WTC11 (cell line): ENCODE results near the gene CENATAC. TPM values are rescaled to one million over a fixed set of nuclear protein-coding genes. Genes with fewer than 3 reads are reported as not detected.

ENCODE experiments used
- ATAC-seq: fragments of 200-7000 bp; cut with Tn5 transposase; 2 replicates; pipeline ENCODE4 v1.10.0; 2021; ENCODE audit warnings: mild to moderate bottlenecking, moderate library complexity
- CTCF ChIA-PET: fragments of 300-600 bp; sonication (Branson Sonifier 250); formaldehyde crosslinking; loops from one replicate; lab custom pipeline; 2021; ENCODE audit warnings: antibody characterized with exemption; lab: Charles Lee
- POLR2A ChIA-PET: fragments of 350-600 bp; sonication (Branson Sonifier 250); formaldehyde crosslinking; loops from one replicate; lab custom pipeline; 2021; ENCODE audit warnings: antibody characterized with exemption; lab: Charles Lee
- DNase-seq: peaks from one replicate; pipeline ENCODE4 v3.0.0; 2021; ENCODE audit warnings: low spot score
- H3K27ac Mint-ChIP-seq: 2 replicates; pipeline ENCODE4 v1.8.0; 2021; ENCODE audit warnings: mixed read lengths
- H3K27me3 Mint-ChIP-seq: 2 replicates; pipeline ENCODE4 v1.8.0; 2021; ENCODE audit warnings: low read depth, mild to moderate bottlenecking, moderate library complexity, mixed read lengths
- H3K36me3 Mint-ChIP-seq: 2 replicates; pipeline ENCODE4 v1.8.0; 2021; ENCODE audit warnings: mixed read lengths
- H3K4me1 Mint-ChIP-seq: 2 replicates; pipeline ENCODE4 v1.8.0; 2022; ENCODE audit warnings: mixed read lengths
- H3K4me3 Mint-ChIP-seq: 2 replicates; pipeline ENCODE4 v1.8.0; 2021; ENCODE audit warnings: mild to moderate bottlenecking, moderate library complexity, mixed read lengths
- H3K9me3 Mint-ChIP-seq: 2 replicates; pipeline ENCODE4 v1.8.0; 2021; ENCODE audit warnings: mixed read lengths
- CREM ChIP-seq: sonication (generic); formaldehyde crosslinking; IDR thresholded peaks from 2 replicates; pipeline ENCODE4 v1.8.1; 2022; ENCODE audit warnings: mild to moderate bottlenecking, missing genetic modification reagents, moderate library complexity
- EMX1 ChIP-seq: fragments of 250-450 bp; sonication (Bioruptor Pico); IDR thresholded peaks from 2 replicates; pipeline ENCODE4 v1.8.0; 2021; ENCODE audit warnings: mild to moderate bottlenecking
- IRF2 ChIP-seq: sonication (generic); formaldehyde crosslinking; IDR thresholded peaks from 2 replicates; pipeline ENCODE4 v1.8.0; 2022; ENCODE audit warnings: low read depth, missing genetic modification reagents, borderline replicate concordance
- JUN ChIP-seq: sonication (generic); formaldehyde crosslinking; IDR thresholded peaks from 2 replicates; pipeline ENCODE4 v1.8.0; 2023; ENCODE audit warnings: mild to moderate bottlenecking, missing genetic modification reagents
- KAT7 ChIP-seq: sonication (generic); formaldehyde crosslinking; IDR thresholded peaks from 2 replicates; pipeline ENCODE4 v1.8.1; 2023; ENCODE audit warnings: missing genetic modification reagents, mild to moderate bottlenecking, borderline replicate concordance
- PREB ChIP-seq: sonication (generic); formaldehyde crosslinking; IDR thresholded peaks from 2 replicates; pipeline ENCODE4 v1.8.1; 2022; ENCODE audit warnings: mild to moderate bottlenecking, missing genetic modification reagents, moderate library complexity, borderline replicate concordance
- PRRX2 ChIP-seq: fragments of 250-450 bp; sonication (Bioruptor Pico); IDR thresholded peaks from 2 replicates; pipeline ENCODE4 v1.8.0; 2021; ENCODE audit warnings: mild to moderate bottlenecking
- ZNF232 ChIP-seq: sonication (generic); formaldehyde crosslinking; IDR thresholded peaks from 2 replicates; pipeline ENCODE4 v1.8.0; 2022; ENCODE audit warnings: mild to moderate bottlenecking, missing genetic modification reagents
- ZNF263 ChIP-seq: sonication (generic); formaldehyde crosslinking; IDR thresholded peaks from 2 replicates; pipeline ENCODE4 v1.8.1; 2022; ENCODE audit warnings: low read depth, mild to moderate bottlenecking, moderate library complexity, missing genetic modification reagents
- ZNF317 ChIP-seq: sonication (generic); formaldehyde crosslinking; IDR thresholded peaks from 2 replicates; pipeline ENCODE4 v1.8.1; 2023; ENCODE audit warnings: low read depth, mild to moderate bottlenecking, moderate library complexity, missing genetic modification reagents, borderline replicate concordance
- ZNF416 ChIP-seq: fragments of 250-450 bp; sonication (Bioruptor Pico); IDR thresholded peaks from 2 replicates; pipeline ENCODE4 v1.9.0; 2021; ENCODE audit warnings: mild to moderate bottlenecking, inconsistent platforms
- ZNF423 ChIP-seq: fragments of 250-450 bp; sonication (Bioruptor Pico); IDR thresholded peaks from 2 replicates; pipeline ENCODE4 v2.1.2; 2022; ENCODE audit warnings: mild to moderate bottlenecking, moderate library complexity
- ZSCAN18 ChIP-seq: fragments of 250-450 bp; sonication (Bioruptor Pico); IDR thresholded peaks from 2 replicates; pipeline ENCODE4 v2.1.2; 2022; ENCODE audit warnings: mild to moderate bottlenecking, moderate library complexity
- total RNA-seq: library from RNA; stranded (reverse); gene quantifications from 3 replicates; pipeline ENCODE4 v1.2.3, GENCODE V29; 2021
- TF ChIP-seq, protein P1 (sequence below): sonication (generic); formaldehyde crosslinking; IDR thresholded peaks from 2 replicates; pipeline ENCODE4 v1.8.1; 2022; ENCODE audit warnings: mild to moderate bottlenecking, moderate library complexity, missing genetic modification reagents
- TF ChIP-seq, protein P2 (sequence below): sonication (generic); formaldehyde crosslinking; IDR thresholded peaks from 2 replicates; pipeline ENCODE4 v1.8.0; 2023; ENCODE audit warnings: missing genetic modification reagents, mild to moderate bottlenecking, borderline replicate concordance
- TF ChIP-seq, protein P3 (sequence below): sonication (generic); formaldehyde crosslinking; IDR thresholded peaks from 2 replicates; pipeline ENCODE4 v1.8.0; 2022; ENCODE audit warnings: mild to moderate bottlenecking, missing genetic modification reagents
- TF ChIP-seq, protein P4 (sequence below): fragments of 250-450 bp; sonication (Bioruptor Pico); IDR thresholded peaks from 2 replicates; pipeline ENCODE4 v1.9.0; 2021; ENCODE audit warnings: mild to moderate bottlenecking
- TF ChIP-seq, protein P5 (sequence below): sonication (generic); formaldehyde crosslinking; IDR thresholded peaks from 2 replicates; pipeline ENCODE4 v1.8.0; 2022; ENCODE audit warnings: mild to moderate bottlenecking, missing genetic modification reagents
- TF ChIP-seq, protein P6 (sequence below): sonication (generic); formaldehyde crosslinking; IDR thresholded peaks from 2 replicates; pipeline ENCODE4 v1.8.1; 2023; ENCODE audit warnings: mild to moderate bottlenecking, moderate library complexity, missing genetic modification reagents

The CENATAC gene
- total RNA-seq, 1 experiment from 2014 or later = 41.7 TPM

DNA sequence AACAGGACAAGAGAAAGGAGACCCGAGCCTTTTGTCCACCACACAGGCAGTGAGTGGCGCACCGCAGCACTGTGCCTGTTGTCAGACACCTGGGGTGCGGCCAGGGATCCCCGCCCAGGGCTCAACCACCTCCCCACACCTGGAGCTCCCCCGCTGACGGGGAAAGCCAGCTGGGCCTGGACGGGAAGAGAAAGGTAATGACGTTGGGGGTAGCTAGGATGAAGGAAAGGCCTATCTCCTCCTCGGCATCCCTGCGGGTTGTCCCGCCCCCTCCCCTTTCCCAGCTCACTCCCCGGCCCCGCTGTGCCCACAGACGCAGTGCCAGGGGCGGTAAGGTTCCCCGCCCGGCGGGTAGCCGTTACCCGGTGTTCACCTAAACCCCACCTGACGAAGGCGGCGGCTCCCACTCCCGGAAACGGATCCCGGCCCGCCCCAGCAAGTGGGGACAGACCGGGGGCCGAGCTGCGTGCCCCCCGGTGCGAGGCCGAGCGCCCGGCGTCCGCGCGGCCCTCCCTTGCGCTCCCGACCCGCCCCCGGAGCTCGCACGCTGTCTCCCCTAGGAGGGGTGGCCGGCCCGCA lies 58.6 kb downstream of the CENATAC start:
- DNase-seq (peak; percentile 55), ATAC-seq (peak; percentile 0; the same call in 1 of the 2 replicates)
- POLR2A ChIA-PET = interaction anchor here (0.6 to 2.6 kb wide), 9 partner anchors 9 to 145 kb away, joined by 3 to 20 read pairs (median 5); partner anchors contain the start of genes CENATAC, DPAGT1, HMBS and NLRX1
- no peak for TF ChIP-seq PREB (CRISPR knock-in tag)
- TF ChIP-seq, protein P1, sequence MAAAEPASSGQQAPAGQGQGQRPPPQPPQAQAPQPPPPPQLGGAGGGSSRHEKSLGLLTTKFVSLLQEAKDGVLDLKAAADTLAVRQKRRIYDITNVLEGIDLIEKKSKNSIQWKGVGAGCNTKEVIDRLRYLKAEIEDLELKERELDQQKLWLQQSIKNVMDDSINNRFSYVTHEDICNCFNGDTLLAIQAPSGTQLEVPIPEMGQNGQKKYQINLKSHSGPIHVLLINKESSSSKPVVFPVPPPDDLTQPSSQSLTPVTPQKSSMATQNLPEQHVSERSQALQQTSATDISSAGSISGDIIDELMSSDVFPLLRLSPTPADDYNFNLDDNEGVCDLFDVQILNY (CRISPR knock-in tag) = 0 out of 2 replicates have a peak, but pooled peaks have one; percentile 48
- TF ChIP-seq PRRX2 (CRISPR knock-in tag) = no peak
- no peak for TF ChIP-seq ZNF317
- TF ChIP-seq IRF2 (CRISPR knock-in tag) = no peak
- no peak for TF ChIP-seq KAT7 (CRISPR knock-in tag)
- TF ChIP-seq ZNF263 (CRISPR knock-in tag) = no peak
- peak; percentile 29; the same call in 1 of the 2 replicates for TF ChIP-seq CREM (CRISPR knock-in tag)
- peak; percentile 37; the same call in 1 of the 2 replicates for TF ChIP-seq ZNF423
- TF ChIP-seq, protein P2, sequence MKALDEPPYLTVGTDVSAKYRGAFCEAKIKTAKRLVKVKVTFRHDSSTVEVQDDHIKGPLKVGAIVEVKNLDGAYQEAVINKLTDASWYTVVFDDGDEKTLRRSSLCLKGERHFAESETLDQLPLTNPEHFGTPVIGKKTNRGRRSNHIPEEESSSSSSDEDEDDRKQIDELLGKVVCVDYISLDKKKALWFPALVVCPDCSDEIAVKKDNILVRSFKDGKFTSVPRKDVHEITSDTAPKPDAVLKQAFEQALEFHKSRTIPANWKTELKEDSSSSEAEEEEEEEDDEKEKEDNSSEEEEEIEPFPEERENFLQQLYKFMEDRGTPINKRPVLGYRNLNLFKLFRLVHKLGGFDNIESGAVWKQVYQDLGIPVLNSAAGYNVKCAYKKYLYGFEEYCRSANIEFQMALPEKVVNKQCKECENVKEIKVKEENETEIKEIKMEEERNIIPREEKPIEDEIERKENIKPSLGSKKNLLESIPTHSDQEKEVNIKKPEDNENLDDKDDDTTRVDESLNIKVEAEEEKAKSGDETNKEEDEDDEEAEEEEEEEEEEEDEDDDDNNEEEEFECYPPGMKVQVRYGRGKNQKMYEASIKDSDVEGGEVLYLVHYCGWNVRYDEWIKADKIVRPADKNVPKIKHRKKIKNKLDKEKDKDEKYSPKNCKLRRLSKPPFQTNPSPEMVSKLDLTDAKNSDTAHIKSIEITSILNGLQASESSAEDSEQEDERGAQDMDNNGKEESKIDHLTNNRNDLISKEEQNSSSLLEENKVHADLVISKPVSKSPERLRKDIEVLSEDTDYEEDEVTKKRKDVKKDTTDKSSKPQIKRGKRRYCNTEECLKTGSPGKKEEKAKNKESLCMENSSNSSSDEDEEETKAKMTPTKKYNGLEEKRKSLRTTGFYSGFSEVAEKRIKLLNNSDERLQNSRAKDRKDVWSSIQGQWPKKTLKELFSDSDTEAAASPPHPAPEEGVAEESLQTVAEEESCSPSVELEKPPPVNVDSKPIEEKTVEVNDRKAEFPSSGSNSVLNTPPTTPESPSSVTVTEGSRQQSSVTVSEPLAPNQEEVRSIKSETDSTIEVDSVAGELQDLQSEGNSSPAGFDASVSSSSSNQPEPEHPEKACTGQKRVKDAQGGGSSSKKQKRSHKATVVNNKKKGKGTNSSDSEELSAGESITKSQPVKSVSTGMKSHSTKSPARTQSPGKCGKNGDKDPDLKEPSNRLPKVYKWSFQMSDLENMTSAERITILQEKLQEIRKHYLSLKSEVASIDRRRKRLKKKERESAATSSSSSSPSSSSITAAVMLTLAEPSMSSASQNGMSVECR (CRISPR knock-in tag) = peak; percentile 64; the same call in 1 of the 2 replicates
- no peak for TF ChIP-seq ZNF232
- no peak for TF ChIP-seq EMX1
- TF ChIP-seq, protein P3, sequence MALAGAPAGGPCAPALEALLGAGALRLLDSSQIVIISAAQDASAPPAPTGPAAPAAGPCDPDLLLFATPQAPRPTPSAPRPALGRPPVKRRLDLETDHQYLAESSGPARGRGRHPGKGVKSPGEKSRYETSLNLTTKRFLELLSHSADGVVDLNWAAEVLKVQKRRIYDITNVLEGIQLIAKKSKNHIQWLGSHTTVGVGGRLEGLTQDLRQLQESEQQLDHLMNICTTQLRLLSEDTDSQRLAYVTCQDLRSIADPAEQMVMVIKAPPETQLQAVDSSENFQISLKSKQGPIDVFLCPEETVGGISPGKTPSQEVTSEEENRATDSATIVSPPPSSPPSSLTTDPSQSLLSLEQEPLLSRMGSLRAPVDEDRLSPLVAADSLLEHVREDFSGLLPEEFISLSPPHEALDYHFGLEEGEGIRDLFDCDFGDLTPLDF (CRISPR knock-in tag) = 0 out of 2 replicates have a peak, but pooled peaks have one; percentile 15
- TF ChIP-seq JUN (CRISPR knock-in tag) = peak; percentile 41; the same call in 1 of the 2 replicates
- TF ChIP-seq, protein P4, sequence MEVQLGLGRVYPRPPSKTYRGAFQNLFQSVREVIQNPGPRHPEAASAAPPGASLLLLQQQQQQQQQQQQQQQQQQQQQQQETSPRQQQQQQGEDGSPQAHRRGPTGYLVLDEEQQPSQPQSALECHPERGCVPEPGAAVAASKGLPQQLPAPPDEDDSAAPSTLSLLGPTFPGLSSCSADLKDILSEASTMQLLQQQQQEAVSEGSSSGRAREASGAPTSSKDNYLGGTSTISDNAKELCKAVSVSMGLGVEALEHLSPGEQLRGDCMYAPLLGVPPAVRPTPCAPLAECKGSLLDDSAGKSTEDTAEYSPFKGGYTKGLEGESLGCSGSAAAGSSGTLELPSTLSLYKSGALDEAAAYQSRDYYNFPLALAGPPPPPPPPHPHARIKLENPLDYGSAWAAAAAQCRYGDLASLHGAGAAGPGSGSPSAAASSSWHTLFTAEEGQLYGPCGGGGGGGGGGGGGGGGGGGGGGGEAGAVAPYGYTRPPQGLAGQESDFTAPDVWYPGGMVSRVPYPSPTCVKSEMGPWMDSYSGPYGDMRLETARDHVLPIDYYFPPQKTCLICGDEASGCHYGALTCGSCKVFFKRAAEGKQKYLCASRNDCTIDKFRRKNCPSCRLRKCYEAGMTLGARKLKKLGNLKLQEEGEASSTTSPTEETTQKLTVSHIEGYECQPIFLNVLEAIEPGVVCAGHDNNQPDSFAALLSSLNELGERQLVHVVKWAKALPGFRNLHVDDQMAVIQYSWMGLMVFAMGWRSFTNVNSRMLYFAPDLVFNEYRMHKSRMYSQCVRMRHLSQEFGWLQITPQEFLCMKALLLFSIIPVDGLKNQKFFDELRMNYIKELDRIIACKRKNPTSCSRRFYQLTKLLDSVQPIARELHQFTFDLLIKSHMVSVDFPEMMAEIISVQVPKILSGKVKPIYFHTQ (CRISPR knock-in tag) = no peak
- TF ChIP-seq, protein P5, sequence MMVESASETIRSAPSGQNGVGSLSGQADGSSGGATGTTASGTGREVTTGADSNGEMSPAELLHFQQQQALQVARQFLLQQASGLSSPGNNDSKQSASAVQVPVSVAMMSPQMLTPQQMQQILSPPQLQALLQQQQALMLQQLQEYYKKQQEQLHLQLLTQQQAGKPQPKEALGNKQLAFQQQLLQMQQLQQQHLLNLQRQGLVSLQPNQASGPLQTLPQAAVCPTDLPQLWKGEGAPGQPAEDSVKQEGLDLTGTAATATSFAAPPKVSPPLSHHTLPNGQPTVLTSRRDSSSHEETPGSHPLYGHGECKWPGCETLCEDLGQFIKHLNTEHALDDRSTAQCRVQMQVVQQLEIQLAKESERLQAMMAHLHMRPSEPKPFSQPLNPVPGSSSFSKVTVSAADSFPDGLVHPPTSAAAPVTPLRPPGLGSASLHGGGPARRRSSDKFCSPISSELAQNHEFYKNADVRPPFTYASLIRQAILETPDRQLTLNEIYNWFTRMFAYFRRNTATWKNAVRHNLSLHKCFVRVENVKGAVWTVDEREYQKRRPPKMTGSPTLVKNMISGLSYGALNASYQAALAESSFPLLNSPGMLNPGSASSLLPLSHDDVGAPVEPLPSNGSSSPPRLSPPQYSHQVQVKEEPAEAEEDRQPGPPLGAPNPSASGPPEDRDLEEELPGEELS (CRISPR knock-in tag) = 0 out of 2 replicates have a peak, but pooled peaks have one; percentile 8
- TF ChIP-seq ZSCAN18 (CRISPR knock-in tag) = no peak
- TF ChIP-seq ZNF416 (CRISPR knock-in tag) = no peak
- TF ChIP-seq, protein P6, sequence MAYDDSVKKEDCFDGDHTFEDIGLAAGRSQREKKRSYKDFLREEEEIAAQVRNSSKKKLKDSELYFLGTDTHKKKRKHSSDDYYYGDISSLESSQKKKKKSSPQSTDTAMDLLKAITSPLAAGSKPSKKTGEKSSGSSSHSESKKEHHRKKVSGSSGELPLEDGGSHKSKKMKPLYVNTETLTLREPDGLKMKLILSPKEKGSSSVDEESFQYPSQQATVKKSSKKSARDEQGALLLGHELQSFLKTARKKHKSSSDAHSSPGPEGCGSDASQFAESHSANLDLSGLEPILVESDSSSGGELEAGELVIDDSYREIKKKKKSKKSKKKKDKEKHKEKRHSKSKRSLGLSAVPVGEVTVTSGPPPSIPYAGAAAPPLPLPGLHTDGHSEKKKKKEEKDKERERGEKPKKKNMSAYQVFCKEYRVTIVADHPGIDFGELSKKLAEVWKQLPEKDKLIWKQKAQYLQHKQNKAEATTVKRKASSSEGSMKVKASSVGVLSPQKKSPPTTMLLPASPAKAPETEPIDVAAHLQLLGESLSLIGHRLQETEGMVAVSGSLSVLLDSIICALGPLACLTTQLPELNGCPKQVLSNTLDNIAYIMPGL = peak; percentile 47; the same call in 1 of the 2 replicates
- Mint-ChIP-seq H3K4me1 (peaks cover 17% of the 10 kb centered on the region), H3K27me3 (no peaks in the 10 kb centered on the region), H3K4me3 (peak overlapping the region; percentile 89), H3K36me3 (peaks cover 45% of the 10 kb centered on the region), H3K27ac (peak overlapping the region; percentile 88), H3K9me3 (no peaks in the 10 kb centered on the region)
- CTCF ChIA-PET = interaction anchor here (0.6 to 3.0 kb wide), 9 partner anchors 9 to 315 kb away, joined by 3 to 14 read pairs (median 4); partner anchors contain the start of genes CBL, CENATAC and VPS11
